RWPE1 (cell line): ENCODE results near the gene CALU.

ENCODE experiments used
- CTCF ChIA-PET: fragments of 350-600 bp; sonication (Branson Sonifier 250); formaldehyde crosslinking; extraction: SDS; loops from one replicate; lab custom pipeline; 2021; lab: Yijun Ruan, JAX
- POLR2A ChIA-PET: fragments of 400-600 bp; formaldehyde crosslinking; extraction: SDS; loops from one replicate; lab custom pipeline; 2020; ENCODE audit warnings: antibody characterized with exemption; ENCODE audit not compliant: low non-redundant PET; lab: Yijun Ruan, JAX
- DNase-seq: peaks from one replicate; pipeline ENCODE4 v3.0.0; 2012; ENCODE audit warnings: low spot score
- H3K27ac ChIP-seq: fragments of 450-650 bp; 2 replicates; pipeline ENCODE4 v1.5.1; 2017
- CTCF ChIP-seq: fragments of 450-650 bp; conservative IDR thresholded peaks from 2 replicates; pipeline ENCODE4 v1.5.1; 2017; ENCODE audit warnings: low read depth, mild to moderate bottlenecking

CALU gene

DNA sequence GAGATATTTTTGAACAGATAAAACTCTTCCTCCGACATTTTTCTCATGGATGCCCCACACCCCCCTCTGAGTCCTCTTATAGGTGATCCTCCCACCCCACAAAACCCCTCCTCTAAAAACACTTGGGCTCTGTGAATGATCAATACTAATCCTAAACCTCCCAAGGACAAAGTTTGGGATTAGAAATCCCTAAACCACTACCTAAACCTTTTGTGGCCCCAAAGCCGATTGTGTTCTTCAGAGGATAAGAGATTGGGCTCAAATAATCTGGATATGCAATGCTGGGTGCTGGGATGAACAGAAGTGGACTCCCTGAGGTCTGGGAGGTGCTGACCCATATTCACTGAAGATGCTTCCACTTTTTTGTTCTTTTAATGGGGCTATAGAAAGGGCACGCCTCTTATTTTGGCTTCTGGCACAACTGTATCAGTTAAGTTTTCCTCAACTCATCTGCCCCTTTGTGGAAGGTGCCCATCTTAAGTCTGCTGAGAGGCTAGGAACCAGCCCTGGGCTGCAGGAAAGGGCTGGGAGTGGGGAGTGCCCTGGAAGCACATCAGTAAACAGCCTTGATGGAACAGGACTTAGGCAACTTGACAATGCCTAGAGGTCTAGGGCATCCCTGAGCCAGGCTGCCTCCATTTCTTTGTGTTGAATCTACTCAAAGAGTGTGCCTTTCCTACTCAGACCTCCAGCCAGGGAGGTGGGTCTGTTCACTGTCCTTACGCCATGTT is 36.8 kb downstream of the CALU start, which contains the start of gene OPN1SW:
Gene OPN1SW, minus strand, starts transcription at position 51 of the 731 bp plus-strand sequence. Its CDS starts 13 bp downstream, at position 38.
- H3K27ac ChIP-seq: no peak within 1 kb of the TSS
- DNase-seq: no peak
- CTCF ChIA-PET: no interaction called here
- POLR2A ChIA-PET: interaction anchor here (0.6 kb wide), 1 partner anchor 11 kb away, joined by 3 read pairs; no protein-coding TSS in a partner anchor
- no peak for TF ChIP-seq CTCF

DNA sequence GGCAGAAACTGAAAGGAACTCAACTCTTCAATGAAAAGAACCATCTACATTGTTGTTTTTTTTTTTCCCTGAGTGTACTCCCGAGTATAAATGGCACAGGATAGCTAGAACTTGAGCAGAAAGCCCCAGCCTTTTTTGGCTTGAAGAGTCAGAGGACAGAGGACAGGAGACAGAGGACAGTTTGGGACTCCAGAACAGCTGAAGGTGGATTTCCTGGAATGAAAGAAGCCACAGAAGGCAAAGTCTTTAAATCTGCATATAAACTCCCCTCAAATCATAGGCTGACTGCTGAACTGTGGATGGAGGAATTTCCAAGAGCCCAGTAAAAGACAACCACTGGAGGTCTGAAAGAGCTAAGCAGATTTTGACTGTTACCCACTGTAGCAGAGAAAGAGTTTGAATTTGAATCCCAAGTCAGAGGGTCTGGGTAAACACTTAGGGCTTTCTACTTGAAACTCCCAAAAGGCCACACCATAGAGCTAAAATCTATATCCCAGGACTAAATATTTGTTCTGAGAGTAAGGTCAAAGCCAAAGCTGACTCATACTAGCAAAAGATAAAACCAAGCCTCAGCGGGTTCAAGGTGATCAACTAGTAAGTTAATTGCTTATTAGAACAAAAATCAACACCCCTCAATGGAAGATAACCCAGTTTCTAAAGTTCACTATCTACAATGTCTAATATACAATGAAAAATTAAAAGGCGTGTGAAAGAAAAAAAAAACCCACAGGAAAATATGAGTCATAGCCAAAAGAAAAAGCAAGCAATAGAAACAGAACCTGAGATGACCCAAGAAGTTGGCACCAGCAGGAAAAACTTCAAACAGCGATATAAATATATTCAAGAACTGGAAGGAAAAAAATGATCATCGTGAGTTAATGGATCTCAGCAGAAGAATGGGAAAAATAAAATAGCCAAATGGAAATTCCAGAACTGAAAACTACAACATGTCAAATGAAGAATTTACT is 38.3 kb downstream of the CALU start:
- ChIA-PET POLR2A (no interaction called here), CTCF (no interaction called here)
- no peak for DNase-seq

DNA sequence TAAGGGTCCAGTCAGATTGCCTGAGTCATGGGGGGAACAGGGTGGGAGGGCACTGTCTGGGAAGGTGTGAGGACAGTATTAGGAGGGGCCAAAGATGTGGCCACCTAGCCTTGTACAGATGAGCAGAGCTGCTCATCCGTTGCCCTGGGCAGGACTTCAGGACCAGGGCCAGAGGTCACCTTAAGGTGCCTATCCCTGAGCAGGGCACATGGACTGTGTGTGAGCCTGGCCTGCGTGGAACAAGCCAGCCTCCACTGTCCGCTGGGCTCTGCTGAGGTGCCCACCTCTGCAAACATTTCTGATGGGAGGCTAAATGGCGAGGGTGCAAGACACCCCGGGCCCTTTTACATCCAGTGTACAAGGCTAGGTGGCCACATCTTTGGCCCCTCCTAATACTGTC is 39.8 kb downstream of the CALU start:
- ChIA-PET CTCF (no interaction called here), POLR2A (no interaction called here)
- no peak overlapping the region for H3K27ac ChIP-seq
- no peak for TF ChIP-seq CTCF
- no peak for DNase-seq

More for the DNA sequence above, 38.3 kb downstream of the CALU start:
- H3K27ac ChIP-seq: no peak overlapping the region
- no peak for TF ChIP-seq CTCF

DNA sequence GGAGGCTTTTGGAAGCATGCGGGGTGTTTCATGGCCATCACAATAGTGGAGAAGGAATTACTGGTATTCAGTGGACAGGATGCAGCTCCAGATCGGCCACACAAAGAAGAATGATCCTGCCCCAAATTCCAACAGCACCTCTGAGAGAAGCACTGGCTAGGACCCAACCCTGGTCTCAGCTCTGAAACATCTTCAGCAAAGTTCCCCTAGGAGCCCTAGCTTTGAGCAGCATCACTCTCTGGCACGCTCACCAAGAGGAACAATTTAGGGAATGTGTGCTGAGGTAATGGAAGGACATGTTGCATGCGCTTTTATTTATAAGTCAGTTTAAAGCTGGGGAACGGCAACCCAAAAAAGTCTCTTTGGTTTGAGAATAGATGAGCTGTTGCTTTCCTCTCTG is 42.0 kb downstream of the CALU start:
- DNase-seq: no peak
- POLR2A ChIA-PET: no interaction called here
- no peak overlapping the region for H3K27ac ChIP-seq
- no peak for TF ChIP-seq CTCF
- CTCF ChIA-PET: no interaction called here

DNA sequence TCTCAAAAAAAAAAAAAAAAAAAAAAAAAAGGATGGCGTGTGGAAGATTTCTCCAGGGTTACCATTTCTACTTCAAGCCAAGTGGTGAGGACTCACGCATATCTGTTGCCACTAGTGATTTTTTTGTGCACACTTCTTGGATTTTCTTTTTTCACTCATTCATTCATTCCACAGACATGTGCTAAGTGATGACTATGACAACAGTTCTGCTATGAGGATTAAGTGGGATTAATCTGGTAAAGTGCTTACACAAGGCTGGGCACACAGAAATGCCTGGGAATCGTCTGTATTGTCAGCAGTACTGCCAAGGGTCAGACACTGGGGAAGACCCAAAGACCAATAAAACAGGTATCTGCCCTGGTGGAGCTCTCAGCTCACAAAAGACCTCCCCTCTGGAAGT is 42.7 kb downstream of the CALU start:
- CTCF ChIA-PET: no interaction called here

More for the DNA sequence above, 42.7 kb downstream of the CALU start:
- no peak for DNase-seq
- POLR2A ChIA-PET: no interaction called here
- H3K27ac ChIP-seq: no peak overlapping the region
- no peak for TF ChIP-seq CTCF
